ENCODE data around the gene ZNF730. TPM values are rescaled to one million over a fixed set of nuclear protein-coding genes. Genes with fewer than 3 reads are reported as not detected.

ZNF730 gene
- not detected in 5 replicates for total RNA-seq (2022; extraction: Qiagen RNA extraction; ENCODE audit: low read depth)

GRCh38 chr19:23116802-23117571 lies at the start of gene ZNF730:
Gene ZNF730 (plus strand): TSS chr19:23117025. CDS start chr19:23117174, 149 bp downstream.

Other genes starting within 250 kb of the ZNF730 start
- gene ZNF728, start 113.8 kb upstream of the ZNF730 start, total RNA-seq (2022; extraction: Qiagen RNA extraction; ENCODE audit: low read depth) = not detected in 5 replicates
- gene ZNF724, start 133.4 kb downstream of the ZNF730 start, total RNA-seq (2022; extraction: Qiagen RNA extraction; ENCODE audit: low read depth) = 0.26 to 1.2 TPM (median 0.67 TPM) in 5 replicates

Data from A549 treated with ZK216348 at 1 μM for 4 hours (cell line).